Panc1 (cell line): Measurements from ENCODE around the gene SENP1. TPM values are rescaled to one million over a fixed set of nuclear protein-coding genes. Genes with fewer than 3 reads are reported as not detected.

Experiments
- ATAC-seq: fragments of 200-7000 bp; cut with Tn5 transposase; 2 replicates; pipeline ENCODE4 v1.9.1; 2020; ENCODE audit warnings: mild to moderate bottlenecking, moderate library complexity
- BruUV-seq: library from RNA; stranded (reverse); fragments of 400-500 nt; replicated peaks from 2 replicates; lab custom pipeline; 2021; lab: Mats Ljungman, UMichigan
- CTCF ChIA-PET: fragments of 300-600 bp; sonication (Branson Sonifier 250); formaldehyde crosslinking; loops from one replicate; lab custom pipeline; 2022; ENCODE audit warnings: antibody characterized with exemption; lab: Charles Lee
- POLR2A ChIA-PET: fragments of 300-600 bp; sonication (Branson Sonifier 250); formaldehyde crosslinking; loops from one replicate; lab custom pipeline; 2022; ENCODE audit warnings: antibody characterized with exemption; lab: Charles Lee
- DNase-seq: peaks from one replicate; pipeline ENCODE4 v3.0.0-alpha.2; 2010; ENCODE audit warnings: low read depth, low spot score
- H3K27ac ChIP-seq: 2 replicates; pipeline ENCODE4 v1.5.1; 2011; ENCODE audit warnings: mild to moderate bottlenecking, low read length, inconsistent platforms
- H3K27me3 ChIP-seq: fragments of 200-500 bp; sonication (Bioruptor generic); 2 replicates; pipeline ENCODE4 v1.6.0; 2014; ENCODE audit warnings: low read length, inconsistent platforms; ENCODE audit not compliant: control insufficient read depth, insufficient read depth
- H3K36me3 ChIP-seq: fragments of 200-500 bp; sonication (Bioruptor generic); 2 replicates; pipeline ENCODE4 v1.5.1; 2014; ENCODE audit warnings: inconsistent platforms, mild to moderate bottlenecking, low read length, moderate library complexity; ENCODE audit not compliant: control insufficient read depth, insufficient read depth
- H3K4me1 ChIP-seq: 2 replicates; pipeline ENCODE4 v1.5.1; 2011; ENCODE audit warnings: inconsistent platforms, mild to moderate bottlenecking, low read length, moderate library complexity; ENCODE audit not compliant: control insufficient read depth, insufficient read depth
- H3K4me3 ChIP-seq, 2 experiments: 2 replicates each; pipeline ENCODE4 v1.5.1; 2011 to 2012; ENCODE audit warnings: low read depth in 2 of 2, low read length in 2 of 2, mild to moderate bottlenecking in 2 of 2, inconsistent platforms in 1 of 2, moderate library complexity in 1 of 2
- H3K9me3 ChIP-seq: fragments of 200-500 bp; sonication (Bioruptor generic); 2 replicates; pipeline ENCODE4 v1.5.1; 2014; ENCODE audit warnings: low read depth, mild to moderate bottlenecking, inconsistent platforms, low read length, moderate library complexity; ENCODE audit not compliant: control insufficient read depth, insufficient read depth
- POLR2AphosphoS5 ChIP-seq: IDR thresholded peaks from 2 replicates; pipeline ENCODE4 v1.6.1; 2012; ENCODE audit warnings: mild to moderate bottlenecking, low read depth, low read length, moderate library complexity
- REST ChIP-seq, 2 experiments: IDR thresholded peaks; 2 replicates each; pipeline ENCODE4 v1.6.1; 2011 to 2012; ENCODE audit warnings: low read depth in 2 of 2, control low read depth in 1 of 2, low read length in 1 of 2, mild to moderate bottlenecking in 1 of 2, moderate library complexity in 1 of 2; ENCODE audit not compliant: insufficient read depth in 1 of 2
- SIN3A ChIP-seq: IDR thresholded peaks from 2 replicates; pipeline ENCODE4 v1.6.1; 2012; ENCODE audit warnings: low read depth, mild to moderate bottlenecking, low read length, moderate library complexity, borderline replicate concordance; ENCODE audit not compliant: insufficient read depth
- TCF7L2 ChIP-seq: IDR thresholded peaks from 2 replicates; pipeline ENCODE4 v1.6.1; 2011; ENCODE audit warnings: mild to moderate bottlenecking, low read depth, low read length, inconsistent platforms
- in situ Hi-C: cut with HindIII; loops from 2 replicates; pipeline ENCODE4 v1.10.0; 2016; ENCODE audit warnings: low sequenced_read_pairs, low pct_unique_long_range_greater_than_20kb
- intact Hi-C: fragments of 100-400 bp; cut with micrococcal nuclease; formaldehyde crosslinking; loops from one replicate; pipeline ENCODE4 v1.10.0; 2022; ENCODE audit not compliant: unreplicated experiment
- total RNA-seq: library from RNA; stranded (reverse); gene quantifications from one replicate; pipeline ENCODE4 v1.2.1, GENCODE V29; 2021; ENCODE audit not compliant: unreplicated experiment
- TF ChIP-seq, protein P1 (sequence below): fragments of 450-650 bp; IDR thresholded peaks from 2 replicates; pipeline ENCODE4 v1.5.1; 2017; ENCODE audit warnings: mild to moderate bottlenecking

Gene SENP1
- total RNA-seq, 1 experiment from 2014 or later = 35.2 TPM

GRCh38 chr12:48129376-48129775, 23.5 kb upstream of the SENP1 start:
- H3K27ac ChIP-seq = no peak overlapping the region
- intact Hi-C loops (no loop called here), in situ Hi-C loops (no loop called here)
- ChIA-PET POLR2A (no interaction called here), CTCF (no interaction called here)
- peaks cover 9% of the 10 kb centered on the region for H3K36me3 ChIP-seq
- DNase-seq (no peak), ATAC-seq (no peak)
- no peaks in the 10 kb centered on the region for H3K4me1 ChIP-seq
- TF ChIP-seq, protein P1, sequence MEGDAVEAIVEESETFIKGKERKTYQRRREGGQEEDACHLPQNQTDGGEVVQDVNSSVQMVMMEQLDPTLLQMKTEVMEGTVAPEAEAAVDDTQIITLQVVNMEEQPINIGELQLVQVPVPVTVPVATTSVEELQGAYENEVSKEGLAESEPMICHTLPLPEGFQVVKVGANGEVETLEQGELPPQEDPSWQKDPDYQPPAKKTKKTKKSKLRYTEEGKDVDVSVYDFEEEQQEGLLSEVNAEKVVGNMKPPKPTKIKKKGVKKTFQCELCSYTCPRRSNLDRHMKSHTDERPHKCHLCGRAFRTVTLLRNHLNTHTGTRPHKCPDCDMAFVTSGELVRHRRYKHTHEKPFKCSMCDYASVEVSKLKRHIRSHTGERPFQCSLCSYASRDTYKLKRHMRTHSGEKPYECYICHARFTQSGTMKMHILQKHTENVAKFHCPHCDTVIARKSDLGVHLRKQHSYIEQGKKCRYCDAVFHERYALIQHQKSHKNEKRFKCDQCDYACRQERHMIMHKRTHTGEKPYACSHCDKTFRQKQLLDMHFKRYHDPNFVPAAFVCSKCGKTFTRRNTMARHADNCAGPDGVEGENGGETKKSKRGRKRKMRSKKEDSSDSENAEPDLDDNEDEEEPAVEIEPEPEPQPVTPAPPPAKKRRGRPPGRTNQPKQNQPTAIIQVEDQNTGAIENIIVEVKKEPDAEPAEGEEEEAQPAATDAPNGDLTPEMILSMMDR = no peak
- no peak for TF ChIP-seq REST (IDR thresholded peaks at IDR 0.05; ENCODE audit: insufficient read depth in 1 of 2, low read depth in 2 of 2, low read length in 1 of 2)
- TF ChIP-seq TCF7L2 = no peak
- no peak for TF ChIP-seq SIN3A
- TF ChIP-seq POLR2AphosphoS5 = no peak
- BruUV-seq = no TSS peak
- H3K9me3 ChIP-seq = no peaks in the 10 kb centered on the region
- H3K4me3 ChIP-seq = no peak overlapping the region
- no peaks in the 10 kb centered on the region for H3K27me3 ChIP-seq

DNA sequence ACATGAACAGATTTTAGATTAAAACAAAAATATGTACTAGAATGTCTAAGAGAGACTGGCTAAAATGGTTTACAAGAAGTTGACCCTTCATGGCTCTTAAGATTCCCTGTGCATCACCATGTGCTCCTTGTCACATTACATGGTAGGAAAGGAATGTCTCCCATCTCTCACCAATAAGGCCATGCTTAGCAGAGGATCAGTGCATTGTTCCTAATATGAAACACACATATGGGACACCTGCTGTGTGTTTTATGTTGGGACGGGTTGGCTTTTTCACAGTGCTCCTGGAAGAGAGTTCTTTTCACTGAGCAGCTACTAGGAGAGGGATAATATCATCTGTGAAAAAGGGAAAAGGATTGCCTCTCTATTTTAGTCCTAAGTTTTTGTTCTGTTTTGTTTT, 22.9 kb upstream of the SENP1 start:
- H3K4me1 ChIP-seq = no peaks in the 10 kb centered on the region
- ChIA-PET POLR2A (no interaction called here), CTCF (no interaction called here)
- in situ Hi-C loops = no loop called here
- no peak for ATAC-seq
- H3K36me3 ChIP-seq = peaks cover 9% of the 10 kb centered on the region
- no peaks in the 10 kb centered on the region for H3K27me3 ChIP-seq
- BruUV-seq = no TSS peak
- TF ChIP-seq SIN3A (no peak), POLR2AphosphoS5 (no peak), TCF7L2 (no peak), REST (IDR thresholded peaks at IDR 0.05; ENCODE audit: insufficient read depth in 1 of 2, low read depth in 2 of 2, low read length in 1 of 2) (no peak)
- TF ChIP-seq, protein P1 = no peak
- DNase-seq = no peak
- no peak overlapping the region for H3K27ac ChIP-seq
- intact Hi-C loops = no loop called here
- no peak overlapping the region for H3K4me3 ChIP-seq
- H3K9me3 ChIP-seq = no peaks in the 10 kb centered on the region
